CD4-positive, alpha-beta T cell treated with Interleukin-4 for 4 hours (primary cell): Measurements from ENCODE around the gene ZDHHC14.
"Not testable (repeated sequence)": the region's sequence is repeated elsewhere in the genome, so short reads cannot be mapped to it uniquely, and the experiment has no call there.

ENCODE experiments used
- DNase-seq: peaks from one replicate; pipeline ENCODE4 v3.0.0-alpha.2; 2020

ZDHHC14 gene

GRCh38 chr6:157447735-157448134, 66.7 kb downstream of the ZDHHC14 start:
- DNase-seq = no peak

GRCh38 chr6:157449610-157450009, 68.6 kb downstream of the ZDHHC14 start:
- DNase-seq = no peak

GRCh38 chr6:157450931-157451742, 70.1 kb downstream of the ZDHHC14 start:
- no peak for DNase-seq

GRCh38 chr6:157452096-157452495, 71.1 kb downstream of the ZDHHC14 start:
- DNase-seq = no peak

GRCh38 chr6:157453131-157453530, 72.1 kb downstream of the ZDHHC14 start:
- no peak for DNase-seq

- DNase-seq = no peak
These were observed 73.0 kb downstream of the ZDHHC14 start for GRCh38 chr6:157453978-157454377.

- no peak for DNase-seq
These were observed 74.0 kb downstream of the ZDHHC14 start for GRCh38 chr6:157454762-157455714.

- DNase-seq = no peak
These were observed 74.9 kb downstream of the ZDHHC14 start for GRCh38 chr6:157455731-157456523.

GRCh38 chr6:157456524-157456829, 75.5 kb downstream of the ZDHHC14 start:
- no peak for DNase-seq

- no peak for DNase-seq
These were observed 76.8 kb downstream of the ZDHHC14 start for GRCh38 chr6:157457787-157458186.

GRCh38 chr6:157459327-157459726, 78.3 kb downstream of the ZDHHC14 start:
- DNase-seq = no peak

GRCh38 chr6:157460182-157460999, 79.4 kb downstream of the ZDHHC14 start:
- no peak for DNase-seq

- peak; percentile 20 for DNase-seq
These were observed 80.3 kb downstream of the ZDHHC14 start for GRCh38 chr6:157461000-157461915.

- no peak for DNase-seq
These were observed 82.2 kb downstream of the ZDHHC14 start for GRCh38 chr6:157462956-157463742.

GRCh38 chr6:157463743-157464135, 82.7 kb downstream of the ZDHHC14 start:
- DNase-seq = not testable (repeated sequence)

- DNase-seq = no peak
These were observed 83.9 kb downstream of the ZDHHC14 start for GRCh38 chr6:157464653-157465535.

GRCh38 chr6:157466342-157466648, 85.3 kb downstream of the ZDHHC14 start:
- no peak for DNase-seq

- not testable (repeated sequence) for DNase-seq
These were observed 86.3 kb downstream of the ZDHHC14 start for GRCh38 chr6:157467339-157467738.

- DNase-seq = no peak
These were observed 87.1 kb downstream of the ZDHHC14 start for GRCh38 chr6:157468054-157468453.
